ENCODE results near the gene PBX4.
"Not testable (repeated sequence)": the region's sequence is repeated elsewhere in the genome, so short reads cannot be mapped to it uniquely, and the experiment has no call there.

PBX4 gene

GRCh38 chr19:19626516-19627472, 8.3 kb upstream of the PBX4 start:
- no peak for DNase-seq

- DNase-seq, result no peak
These were observed 5.6 kb upstream of the PBX4 start for GRCh38 chr19:19624032-19624570.

GRCh38 chr19:19623383-19623782, 4.9 kb upstream of the PBX4 start:
- DNase-seq, result no peak

GRCh38 chr19:19619849-19620210, 1.3 kb upstream of the PBX4 start:
- DNase-seq, result no peak

- no peak for DNase-seq
These were observed 828 bp upstream of the PBX4 start for GRCh38 chr19:19619181-19619848.

GRCh38 chr19:19615086-19615485, 3.4 kb downstream of the PBX4 start:
- DNase-seq, result peak; percentile 55

- DNase-seq, result no peak
These were observed 5.0 kb downstream of the PBX4 start for GRCh38 chr19:19613506-19613905.

GRCh38 chr19:19610376-19611202, 7.9 kb downstream of the PBX4 start:
- DNase-seq, result no peak

GRCh38 chr19:19606686-19607085, 11.8 kb downstream of the PBX4 start:
- DNase-seq, result not testable (repeated sequence)

- DNase-seq, result peak; percentile 47
These were observed 12.5 kb downstream of the PBX4 start for GRCh38 chr19:19606021-19606420.

- no peak for DNase-seq
These were observed 15.7 kb downstream of the PBX4 start for GRCh38 chr19:19602713-19603324.

GRCh38 chr19:19602136-19602712, 16.3 kb downstream of the PBX4 start:
- no peak for DNase-seq

- no peak for DNase-seq
These were observed 17.6 kb downstream of the PBX4 start for GRCh38 chr19:19600793-19601330.

GRCh38 chr19:19598728-19599451, 19.6 kb downstream of the PBX4 start:
- peak; percentile 67 for DNase-seq

GRCh38 chr19:19597809-19598306, 20.6 kb downstream of the PBX4 start:
- DNase-seq, result peak; percentile 65

GRCh38 chr19:19595171-19595701, 23.3 kb downstream of the PBX4 start:
- no peak for DNase-seq

GRCh38 chr19:19594381-19594780, 24.1 kb downstream of the PBX4 start:
- peak; percentile 37 for DNase-seq

- no peak for DNase-seq
These were observed 25.8 kb downstream of the PBX4 start for GRCh38 chr19:19592690-19593089.

GRCh38 chr19:19591133-19591825, 27.2 kb downstream of the PBX4 start:
- peak; percentile 75 for DNase-seq

- no peak for DNase-seq
These were observed 29.9 kb downstream of the PBX4 start for GRCh38 chr19:19588546-19588945.

Measured in stimulated activated CD8-positive, alpha-beta memory T cell treated with anti-CD3 and anti-CD28 coated beads, Interleukin-4, amount 100 ng/mL, for 48 hours (primary cell).